HG03354 (cell line): ENCODE results near the gene WNT9B.

Experiments used
- ATAC-seq: cut with Tn5 transposase; IDR thresholded peaks from one replicate; pipeline ENCODE4 v1.9.1; 2021; ENCODE audit warnings: mild to moderate bottlenecking; ENCODE audit not compliant: unreplicated experiment, poor library complexity, severe bottlenecking

The WNT9B gene

DNA sequence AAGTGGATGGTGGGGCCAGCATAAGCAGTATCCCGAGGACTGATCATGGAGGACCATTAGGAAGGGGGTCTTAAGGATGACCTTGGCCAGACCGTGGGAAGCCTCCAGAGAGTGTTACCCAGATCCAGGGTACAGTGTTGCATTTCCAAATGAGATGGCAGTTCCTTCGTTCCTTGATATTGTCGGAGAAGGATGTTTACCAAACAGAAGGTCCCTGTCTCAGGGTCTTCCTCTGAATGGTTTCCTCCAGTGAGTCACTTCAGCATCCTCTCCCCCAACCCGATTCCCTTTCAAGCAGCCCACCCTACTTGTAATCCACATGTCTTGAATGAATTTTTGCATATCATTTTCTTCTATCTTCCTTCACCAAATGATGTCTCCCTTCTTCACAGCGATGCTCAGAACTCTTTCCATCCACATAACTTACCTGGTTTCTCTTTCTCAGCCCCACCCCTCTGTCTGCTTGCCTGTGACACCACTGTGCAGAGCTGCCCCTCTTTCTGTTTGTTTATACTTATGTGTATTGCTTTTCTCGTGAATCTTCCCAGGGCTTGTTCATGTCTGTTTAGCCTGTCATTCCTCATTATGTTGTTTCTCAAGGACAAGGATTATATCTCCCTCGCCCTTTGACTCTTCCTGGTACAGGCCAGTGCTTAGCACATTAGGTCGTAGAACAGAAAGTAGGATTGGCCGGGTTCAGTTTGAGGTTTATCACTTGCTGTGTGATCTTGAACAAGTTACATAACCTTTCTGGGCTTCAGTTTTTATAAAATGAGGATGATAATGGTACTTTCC, 77.3 kb downstream of the WNT9B start:
- no peak for ATAC-seq

DNA sequence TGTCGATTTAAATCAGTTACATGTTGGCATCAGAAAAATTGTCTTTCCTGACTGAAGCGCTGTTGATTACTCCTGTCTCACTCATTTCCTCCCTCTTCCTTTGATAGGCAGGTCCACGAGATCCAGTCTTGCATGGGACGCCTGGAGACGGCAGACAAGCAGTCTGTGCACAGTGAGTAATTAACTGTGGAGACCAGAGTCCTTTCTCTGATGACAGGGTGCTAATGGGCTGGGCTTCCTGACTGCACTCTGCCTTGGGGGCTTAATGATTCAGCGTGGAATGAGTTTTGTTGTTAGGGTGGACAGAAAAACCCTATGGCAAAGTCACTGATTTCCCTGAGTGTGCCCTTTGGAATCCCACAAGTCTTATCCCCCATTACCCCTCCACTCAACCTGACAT, 78.0 kb downstream of the WNT9B start:
- ATAC-seq = no peak

- ATAC-seq = no peak
Measured at GRCh38 chr17:46930051-46930450, 78.7 kb downstream of the WNT9B start.

GRCh38 chr17:46931596-46931995, 80.2 kb downstream of the WNT9B start:
- ATAC-seq = no peak

DNA sequence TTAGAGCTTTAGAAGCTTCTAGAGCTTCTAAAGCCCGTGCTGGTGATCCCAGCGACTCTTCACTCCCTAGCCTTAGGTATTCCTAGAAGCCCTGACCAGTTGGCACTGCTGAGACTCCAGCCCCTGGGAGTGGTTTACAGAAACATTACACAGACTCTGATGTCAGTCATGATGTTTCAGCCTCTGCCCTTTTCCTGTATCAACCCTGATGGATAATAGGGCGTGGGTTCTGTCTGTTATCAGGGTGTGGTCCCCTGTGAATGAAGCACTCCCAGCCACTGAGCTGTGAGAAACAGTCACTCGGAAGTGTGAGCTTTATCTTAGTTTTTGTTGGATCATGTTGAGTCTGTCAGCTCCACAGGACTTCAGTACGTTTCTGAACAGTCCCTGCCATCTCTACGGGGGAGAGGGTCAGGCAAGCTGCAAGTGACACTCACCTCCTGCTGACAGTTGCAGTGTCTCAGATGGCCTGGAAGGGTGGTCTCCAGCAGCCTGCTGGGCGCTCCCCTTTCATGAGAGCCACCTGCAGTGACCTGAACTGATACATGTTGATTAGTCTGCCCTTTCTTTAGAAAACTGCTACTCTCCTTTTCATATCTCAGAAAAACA, 84.4 kb downstream of the WNT9B start:
- no peak for ATAC-seq
